ENCODE data around the gene TEX14.

- TF ChIP-seq CTCF (conservative IDR thresholded peaks at IDR 0.05) (no peak), EZH2 (IDR thresholded peaks at IDR 0.05; ENCODE audit: low read depth) (no peak)
Observed at GRCh38 chr17:58621174-58621573, 70.7 kb downstream of the TEX14 start.

Measured in PC-9 (cell line).